ENCODE measurements around the gene KIAA0232. TPM values are rescaled to one million over a fixed set of nuclear protein-coding genes. Genes with fewer than 3 reads are reported as not detected.

KIAA0232 gene
- total RNA-seq, 1 experiment from 2014 or later: 28.5 TPM

DNA sequence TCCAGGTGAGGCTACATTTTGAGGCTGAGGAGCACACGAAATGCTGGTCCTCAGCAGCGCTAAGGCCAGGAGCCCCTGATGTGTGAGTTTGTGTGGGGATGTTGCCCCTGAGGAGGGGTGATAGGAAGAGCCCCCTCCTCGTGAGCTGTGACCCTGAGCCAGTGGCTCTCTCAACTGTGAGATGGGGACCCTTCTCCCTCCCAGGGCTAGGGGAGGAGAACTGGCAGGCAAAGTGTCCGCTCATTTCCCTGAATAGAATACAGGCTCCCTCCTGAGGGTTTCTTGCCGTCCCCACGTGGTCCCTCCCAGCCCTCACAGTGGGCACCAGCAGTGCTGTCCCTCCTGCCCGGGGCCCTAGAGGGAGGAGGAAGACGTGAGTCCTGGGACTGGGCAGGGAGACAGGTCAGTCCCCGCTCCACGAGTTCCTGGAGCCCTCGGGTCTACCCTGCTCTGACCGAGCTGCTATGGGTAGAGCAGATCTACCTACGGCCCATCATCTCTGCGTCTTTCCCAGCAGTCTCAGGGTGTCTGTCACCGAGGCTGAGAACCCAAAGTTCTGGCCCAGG lies 106.1 kb downstream of the KIAA0232 start:
- H3K23ac ChIP-seq (ENCODE audit: insufficient read length, low read depth, low read length): no peak overlapping the region
- no peak overlapping the region for H2BK15ac ChIP-seq (ENCODE audit: low read depth, low read length)
- no peaks in the 10 kb centered on the region for H3K79me1 ChIP-seq (ENCODE audit: insufficient read depth, low read depth, low read length, poor library complexity, severe bottlenecking)
- peaks cover 2% of the 10 kb centered on the region; the same call in 1 of the 2 replicates for H3K27me3 Mint-ChIP-seq (ENCODE audit: low read depth)
- H3K4me3 Mint-ChIP-seq: no peak overlapping the region
- peaks cover 11 to 24% of the 10 kb centered on the region in 2 experiments for H3K4me1 Mint-ChIP-seq
- no peak overlapping the region for H2BK5ac ChIP-seq (ENCODE audit: insufficient read length, low read length)
- H3K4me2 ChIP-seq (ENCODE audit: insufficient read depth, insufficient read length, low read length): no peak overlapping the region
- no peak overlapping the region for H2BK12ac ChIP-seq (ENCODE audit: insufficient read length, low read depth, low read length)
- H3K79me2 ChIP-seq (ENCODE audit: insufficient read depth, low read length): no peaks in the 10 kb centered on the region
- no peak overlapping the region for H2BK120ac ChIP-seq (ENCODE audit: low read depth, low read length, poor library complexity, severe bottlenecking)
- no peak overlapping the region for H4K5ac ChIP-seq (ENCODE audit: insufficient read length, low read depth, low read length)
- TF ChIP-seq, protein P1, sequence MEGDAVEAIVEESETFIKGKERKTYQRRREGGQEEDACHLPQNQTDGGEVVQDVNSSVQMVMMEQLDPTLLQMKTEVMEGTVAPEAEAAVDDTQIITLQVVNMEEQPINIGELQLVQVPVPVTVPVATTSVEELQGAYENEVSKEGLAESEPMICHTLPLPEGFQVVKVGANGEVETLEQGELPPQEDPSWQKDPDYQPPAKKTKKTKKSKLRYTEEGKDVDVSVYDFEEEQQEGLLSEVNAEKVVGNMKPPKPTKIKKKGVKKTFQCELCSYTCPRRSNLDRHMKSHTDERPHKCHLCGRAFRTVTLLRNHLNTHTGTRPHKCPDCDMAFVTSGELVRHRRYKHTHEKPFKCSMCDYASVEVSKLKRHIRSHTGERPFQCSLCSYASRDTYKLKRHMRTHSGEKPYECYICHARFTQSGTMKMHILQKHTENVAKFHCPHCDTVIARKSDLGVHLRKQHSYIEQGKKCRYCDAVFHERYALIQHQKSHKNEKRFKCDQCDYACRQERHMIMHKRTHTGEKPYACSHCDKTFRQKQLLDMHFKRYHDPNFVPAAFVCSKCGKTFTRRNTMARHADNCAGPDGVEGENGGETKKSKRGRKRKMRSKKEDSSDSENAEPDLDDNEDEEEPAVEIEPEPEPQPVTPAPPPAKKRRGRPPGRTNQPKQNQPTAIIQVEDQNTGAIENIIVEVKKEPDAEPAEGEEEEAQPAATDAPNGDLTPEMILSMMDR (conservative IDR thresholded peaks at IDR 0.05): no peak
- H3K23me2 ChIP-seq (ENCODE audit: insufficient read length, low read depth, low read length, poor library complexity, severe bottlenecking): no peaks in the 10 kb centered on the region
- 0 out of 7 replicates have a peak overlapping the region, but pooled peaks of 1 of the 3 experiments have one; percentile 27 for H3K27ac Mint-ChIP-seq
- H3K9me3 ChIP-seq (ENCODE audit: control insufficient read depth, low read depth, low read length): no peaks in the 10 kb centered on the region
- no peaks in the 10 kb centered on the region for H4K20me1 ChIP-seq (ENCODE audit: control insufficient read depth, insufficient read depth, insufficient read length)
- H3K4me1 ChIP-seq (ENCODE audit: insufficient read depth, low read length): no peaks in the 10 kb centered on the region; the same call in 1 of the 2 replicates
- no peak overlapping the region for H3K27ac ChIP-seq (ENCODE audit: insufficient read length, low read depth, low read length)
- peaks cover 6 to 9% (median 8%) of the 10 kb centered on the region in 3 experiments; a peak in 5 of 7 replicates for H3K36me3 Mint-ChIP-seq (ENCODE audit: insufficient read depth in 1 of 3, low read depth in 3 of 3)
- H3T11ph ChIP-seq (ENCODE audit: low read length): no peak overlapping the region
- H4K8ac ChIP-seq (replicated peaks; ENCODE audit: insufficient read length, low read depth, low read length): no peak overlapping the region
- no peak overlapping the region for H3K9ac ChIP-seq (ENCODE audit: extremely low read depth, insufficient read length, low read length)
- peaks cover 9 to 11% of the 10 kb centered on the region in 2 experiments; a peak in 4 of 5 replicates for H3K9me3 Mint-ChIP-seq
- H2AK5ac ChIP-seq (ENCODE audit: insufficient read length, low read length): no peak overlapping the region
- no peak overlapping the region for H2BK20ac ChIP-seq (ENCODE audit: low read depth, low read length, poor library complexity, severe bottlenecking)
- no peak overlapping the region for H2AFZ ChIP-seq (ENCODE audit: low read length)
- DNase-seq: no peak
- H3K27me3 ChIP-seq (ENCODE audit: insufficient read depth, low read length): no peaks in the 10 kb centered on the region
- no peak overlapping the region for H3K14ac ChIP-seq (ENCODE audit: insufficient read depth, low read length)
- H3K56ac ChIP-seq (ENCODE audit: insufficient read length, low read depth, low read length): no peak overlapping the region
- H4K91ac ChIP-seq (ENCODE audit: insufficient read length, low read depth, low read length): no peak overlapping the region
- no CpG with 5 or more reads among the region's 15 CpGs for WGBS (ENCODE audit: extremely low coverage, insufficient read length, low lambda C conversion rate)
- no peak overlapping the region for H3K4ac ChIP-seq (ENCODE audit: low read depth, low read length)
- H3K18ac ChIP-seq (ENCODE audit: insufficient read length, low read depth, low read length): no peak overlapping the region

Data from H9 (cell line).